Activated CD8-positive, alpha-beta T cell treated with anti-CD3 and anti-CD28 coated beads for 36 hours (primary cell): ENCODE measurements around the gene EFCAB6. TPM values are rescaled to one million over a fixed set of nuclear protein-coding genes. Genes with fewer than 3 reads are reported as not detected.
A peak's percentile ranks its signal among the peaks of the same experiment; 100 is the strongest.

ENCODE experiments used
- ATAC-seq: fragments of 200-7000 bp; cut with Tn5 transposase; one replicate; pipeline ENCODE4 v1.10.0; 2021; ENCODE audit warnings: mild to moderate bottlenecking, moderate library complexity
- CTCF ChIA-PET: fragments of 350-600 bp; sonication (Branson Sonifier 250); formaldehyde crosslinking; loops from one replicate; lab custom pipeline; 2021; ENCODE audit warnings: antibody characterized with exemption; lab: Charles Lee
- POLR2A ChIA-PET: fragments of 350-600 bp; sonication (Branson Sonifier 250); formaldehyde crosslinking; loops from one replicate; lab custom pipeline; 2021; ENCODE audit warnings: antibody characterized with exemption; lab: Charles Lee
- DNase-seq: peaks from one replicate; pipeline ENCODE4 v3.0.0-alpha.2; 2020
- H3K27ac Mint-ChIP-seq: one replicate; pipeline ENCODE4 v1.8.0; 2021; ENCODE audit warnings: mild to moderate bottlenecking, mixed read lengths
- H3K27me3 Mint-ChIP-seq: one replicate; pipeline ENCODE4 v1.8.0; 2021; ENCODE audit warnings: mixed read lengths
- H3K36me3 Mint-ChIP-seq: one replicate; pipeline ENCODE4 v1.8.0; 2021; ENCODE audit warnings: low read depth, mixed read lengths
- H3K4me1 Mint-ChIP-seq: one replicate; pipeline ENCODE4 v1.8.0; 2021; ENCODE audit warnings: low read depth, mixed read lengths
- H3K4me3 Mint-ChIP-seq: one replicate; pipeline ENCODE4 v1.8.0; 2021; ENCODE audit warnings: mild to moderate bottlenecking, moderate library complexity, mixed read lengths
- H3K9me3 Mint-ChIP-seq: one replicate; pipeline ENCODE4 v1.8.0; 2021; ENCODE audit warnings: mixed read lengths
- intact Hi-C: fragments of 100-400 bp; cut with micrococcal nuclease; formaldehyde crosslinking; loops from one replicate; pipeline ENCODE4 v1.10.0; 2022
- total RNA-seq, 2 experiments: library from RNA; stranded (reverse); gene quantifications; one replicate each; pipeline ENCODE4 v1.2.3, GENCODE V29; 2021
- TF ChIP-seq, protein P1 (sequence below): fragments of 200-600 bp; IDR thresholded peaks from one replicate; pipeline ENCODE4 v1.8.0; 2022; ENCODE audit warnings: antibody characterized with exemption, mild to moderate bottlenecking

The EFCAB6 gene
- total RNA-seq, 2 experiments from 2014 or later: 0.16 to 0.29 TPM

DNA sequence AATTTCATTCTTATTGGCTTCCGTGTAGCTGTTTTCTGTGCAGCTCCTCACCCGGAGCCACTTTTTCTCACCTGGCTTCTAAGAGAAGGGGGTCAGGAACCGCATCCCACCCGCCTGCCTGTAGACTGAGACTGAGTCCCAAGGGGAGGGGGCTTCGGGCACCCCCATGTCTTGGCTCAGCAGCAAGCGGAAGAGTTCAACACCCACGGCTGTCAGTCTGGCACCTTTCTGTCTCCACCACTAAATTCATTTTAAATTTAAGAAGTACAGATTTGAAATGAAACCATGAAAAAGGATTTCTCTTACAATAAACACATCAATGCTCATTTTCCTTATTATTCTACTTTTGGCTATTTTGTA, 66.7 kb downstream of the EFCAB6 start:
- intact Hi-C loops: no loop called here
- Mint-ChIP-seq H3K9me3 (no peaks in the 10 kb centered on the region), H3K27ac (no peak overlapping the region), H3K36me3 (no peaks in the 10 kb centered on the region), H3K27me3 (peaks cover 18% of the 10 kb centered on the region), H3K4me1 (no peaks in the 10 kb centered on the region), H3K4me3 (no peak overlapping the region)
- TF ChIP-seq, protein P1, sequence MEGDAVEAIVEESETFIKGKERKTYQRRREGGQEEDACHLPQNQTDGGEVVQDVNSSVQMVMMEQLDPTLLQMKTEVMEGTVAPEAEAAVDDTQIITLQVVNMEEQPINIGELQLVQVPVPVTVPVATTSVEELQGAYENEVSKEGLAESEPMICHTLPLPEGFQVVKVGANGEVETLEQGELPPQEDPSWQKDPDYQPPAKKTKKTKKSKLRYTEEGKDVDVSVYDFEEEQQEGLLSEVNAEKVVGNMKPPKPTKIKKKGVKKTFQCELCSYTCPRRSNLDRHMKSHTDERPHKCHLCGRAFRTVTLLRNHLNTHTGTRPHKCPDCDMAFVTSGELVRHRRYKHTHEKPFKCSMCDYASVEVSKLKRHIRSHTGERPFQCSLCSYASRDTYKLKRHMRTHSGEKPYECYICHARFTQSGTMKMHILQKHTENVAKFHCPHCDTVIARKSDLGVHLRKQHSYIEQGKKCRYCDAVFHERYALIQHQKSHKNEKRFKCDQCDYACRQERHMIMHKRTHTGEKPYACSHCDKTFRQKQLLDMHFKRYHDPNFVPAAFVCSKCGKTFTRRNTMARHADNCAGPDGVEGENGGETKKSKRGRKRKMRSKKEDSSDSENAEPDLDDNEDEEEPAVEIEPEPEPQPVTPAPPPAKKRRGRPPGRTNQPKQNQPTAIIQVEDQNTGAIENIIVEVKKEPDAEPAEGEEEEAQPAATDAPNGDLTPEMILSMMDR: no peak
- CTCF ChIA-PET: no interaction called here
- DNase-seq (no peak), ATAC-seq (no peak)
- POLR2A ChIA-PET: no interaction called here

DNA sequence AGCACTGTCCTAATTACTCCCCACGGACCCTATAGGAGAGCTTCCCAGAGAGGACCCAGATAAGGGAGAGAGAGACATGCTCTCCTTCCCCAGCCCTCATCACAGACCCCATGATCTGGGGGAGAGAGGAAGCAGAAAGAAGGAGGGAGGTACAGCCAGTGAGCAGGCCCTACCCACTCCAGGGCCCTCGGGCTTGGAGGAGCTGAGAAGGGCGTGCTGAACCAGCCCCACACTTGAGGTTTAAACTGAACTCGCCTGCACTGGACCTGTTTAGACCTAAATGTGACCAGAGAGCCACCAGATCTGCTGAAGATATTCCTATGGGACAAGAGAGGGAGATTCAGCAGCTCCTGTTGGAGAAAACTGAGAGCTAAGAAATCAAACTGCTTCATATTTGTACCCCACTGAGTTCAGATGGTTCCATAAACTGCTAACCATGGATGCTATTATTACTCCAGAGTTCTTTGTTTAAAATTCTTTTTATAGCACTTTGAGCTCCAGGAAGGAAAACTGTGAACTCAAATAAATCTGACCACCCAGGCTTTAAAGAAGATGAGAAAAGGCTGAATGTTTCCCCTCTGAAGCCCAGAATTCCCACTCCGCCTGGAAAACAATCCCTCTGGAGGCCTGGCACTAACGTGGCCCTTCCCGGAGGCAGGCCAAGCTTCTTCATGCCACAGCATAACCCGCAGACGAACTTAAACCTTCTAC, 67.2 kb downstream of the EFCAB6 start:
- no peak overlapping the region for H3K4me3 Mint-ChIP-seq
- H3K9me3 Mint-ChIP-seq: no peaks in the 10 kb centered on the region
- H3K27me3 Mint-ChIP-seq: peaks cover 18% of the 10 kb centered on the region
- no peaks in the 10 kb centered on the region for H3K36me3 Mint-ChIP-seq
- no peak for DNase-seq
- H3K27ac Mint-ChIP-seq: no peak overlapping the region
- no peak for ATAC-seq
- POLR2A ChIA-PET: no interaction called here
- intact Hi-C loops: no loop called here
- no peaks in the 10 kb centered on the region for H3K4me1 Mint-ChIP-seq
- TF ChIP-seq, protein P1: no peak
- CTCF ChIA-PET: no interaction called here

DNA sequence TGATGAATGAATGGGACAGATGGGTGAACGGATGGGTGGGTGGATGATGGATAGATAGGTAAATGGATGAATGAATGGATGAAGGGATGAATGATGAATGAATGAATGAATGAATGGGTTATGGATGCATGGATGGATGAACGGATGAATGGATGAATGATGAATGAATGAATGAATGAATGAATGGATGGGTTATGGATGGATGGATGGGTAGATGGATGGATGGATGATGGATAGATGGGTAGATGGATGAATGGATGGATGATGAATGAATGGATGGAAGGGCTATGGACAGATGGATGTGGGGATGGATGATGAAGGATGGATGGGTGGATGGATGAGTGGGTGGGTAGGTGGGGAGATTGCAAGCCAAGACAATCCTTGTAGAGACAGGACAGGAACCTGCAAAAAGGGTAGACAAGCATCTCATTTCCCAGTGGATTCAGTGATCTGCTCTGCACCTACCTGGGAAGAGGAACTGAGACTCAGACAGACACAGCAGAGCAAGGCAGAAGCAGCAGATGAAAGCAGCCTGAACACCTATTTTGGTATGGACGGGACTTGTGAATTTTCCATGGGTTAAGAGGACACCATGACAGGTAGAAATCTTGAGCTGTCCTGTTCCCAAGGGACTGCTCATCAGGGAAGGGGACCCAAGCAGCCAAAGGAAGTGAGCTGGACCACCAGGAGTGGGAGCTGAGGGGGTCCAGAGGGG, 68.0 kb downstream of the EFCAB6 start:
- intact Hi-C loops: no loop called here
- no peak for ATAC-seq
- Mint-ChIP-seq H3K36me3 (no peaks in the 10 kb centered on the region), H3K27ac (no peak overlapping the region), H3K27me3 (peaks cover 18% of the 10 kb centered on the region), H3K4me3 (no peak overlapping the region), H3K9me3 (no peaks in the 10 kb centered on the region), H3K4me1 (no peaks in the 10 kb centered on the region)
- ChIA-PET CTCF (no interaction called here), POLR2A (no interaction called here)
- TF ChIP-seq, protein P1: no peak
- DNase-seq: no peak

DNA sequence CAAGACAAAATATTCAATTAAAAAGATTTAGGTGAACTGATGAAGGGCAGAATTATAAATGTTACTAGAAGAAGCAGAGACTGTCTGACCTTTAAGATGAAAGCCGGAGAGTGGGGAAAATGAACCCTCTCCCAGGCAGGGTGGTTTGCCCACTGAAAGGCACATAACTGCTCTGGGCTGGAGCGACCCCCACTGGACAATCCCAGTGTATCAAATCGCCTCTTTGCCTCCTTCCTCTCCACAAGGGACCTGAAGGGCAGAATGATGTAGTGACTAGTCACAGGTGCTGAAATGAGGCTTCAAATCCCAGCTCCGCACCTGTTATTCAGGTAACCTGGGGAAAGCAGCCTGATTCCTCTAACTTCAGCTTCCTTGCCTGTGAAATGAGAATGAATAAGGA, 69.0 kb downstream of the EFCAB6 start:
- CTCF ChIA-PET: no interaction called here
- TF ChIP-seq, protein P1: no peak
- intact Hi-C loops: no loop called here
- Mint-ChIP-seq H3K27me3 (peaks cover 17% of the 10 kb centered on the region), H3K27ac (no peak overlapping the region), H3K4me1 (no peaks in the 10 kb centered on the region), H3K36me3 (no peaks in the 10 kb centered on the region), H3K4me3 (no peak overlapping the region), H3K9me3 (no peaks in the 10 kb centered on the region)
- POLR2A ChIA-PET: no interaction called here
- DNase-seq (peak; percentile 19), ATAC-seq (no peak)
